HG03196 (cell line): ENCODE results near the gene NSF.
"Not testable (repeated sequence)": the region's sequence is repeated elsewhere in the genome, so short reads cannot be mapped to it uniquely, and the experiment has no call there.

ENCODE experiments used
- ATAC-seq: cut with Tn5 transposase; IDR thresholded peaks from one replicate; pipeline ENCODE4 v1.9.1; 2021; ENCODE audit not compliant: unreplicated experiment

NSF gene

GRCh38 chr17:46756081-46756735 is 165.7 kb downstream of the NSF start:
- no peak for ATAC-seq

- ATAC-seq, result no peak
These were observed 166.4 kb downstream of the NSF start for GRCh38 chr17:46756861-46757260.

- ATAC-seq, result not testable (repeated sequence)
These were observed 167.1 kb downstream of the NSF start for GRCh38 chr17:46757588-46757987.

- no peak for ATAC-seq
These were observed 168.1 kb downstream of the NSF start for GRCh38 chr17:46758614-46759013.

- ATAC-seq, result no peak
These were observed 168.7 kb downstream of the NSF start for GRCh38 chr17:46759141-46759540.

- no peak for ATAC-seq
These were observed 172.9 kb downstream of the NSF start for GRCh38 chr17:46763416-46763815.

GRCh38 chr17:46764000-46764708 is 173.7 kb downstream of the NSF start:
- no peak for ATAC-seq

- ATAC-seq, result no peak
These were observed 174.4 kb downstream of the NSF start for GRCh38 chr17:46764709-46765401.

GRCh38 chr17:46765453-46765852 is 175.0 kb downstream of the NSF start:
- no peak for ATAC-seq

GRCh38 chr17:46766493-46767491 is 176.3 kb downstream of the NSF start:
- no peak for ATAC-seq

- no peak for ATAC-seq
These were observed 178.0 kb downstream of the NSF start for GRCh38 chr17:46768540-46768870.

GRCh38 chr17:46768896-46769295 is 178.4 kb downstream of the NSF start:
- not testable (repeated sequence) for ATAC-seq

GRCh38 chr17:46769531-46770438 is 179.3 kb downstream of the NSF start:
- ATAC-seq, result no peak

GRCh38 chr17:46770439-46770817 is 180.0 kb downstream of the NSF start:
- ATAC-seq, result no peak

GRCh38 chr17:46770818-46771560 is 180.5 kb downstream of the NSF start:
- no peak for ATAC-seq

- no peak for ATAC-seq
These were observed 181.3 kb downstream of the NSF start for GRCh38 chr17:46771561-46772474.

- no peak for ATAC-seq
These were observed 182.2 kb downstream of the NSF start for GRCh38 chr17:46772475-46773220.

- ATAC-seq, result no peak
These were observed 182.7 kb downstream of the NSF start for GRCh38 chr17:46773221-46773605.
